SU-DHL-6 (cell line): ENCODE measurements around the gene MCUR1.

Experiments
- H2AFZ ChIP-seq: fragments of 200-600 bp; sonication (generic); 2 replicates; pipeline ENCODE4 v1.6.1; 2014; ENCODE audit warnings: low read depth, mild to moderate bottlenecking, moderate library complexity, mixed read lengths, antibody characterized with exemption, low read length; ENCODE audit not compliant: severe bottlenecking
- H3F3A ChIP-seq: fragments of 200-600 bp; shearing (Covaris generic); 2 replicates; pipeline ENCODE4 v1.6.0; 2016; ENCODE audit warnings: antibody characterized with exemption, mild to moderate bottlenecking; ENCODE audit not compliant: insufficient read depth
- H3K27ac ChIP-seq: fragments of 200-600 bp; sonication (generic); 2 replicates; pipeline ENCODE4 v1.5.1; 2016; ENCODE audit warnings: low read depth, mild to moderate bottlenecking, low read length, moderate library complexity, mixed read lengths
- H3K27me3 ChIP-seq: fragments of 200-600 bp; sonication (generic), shearing (Covaris generic); 2 replicates; pipeline ENCODE4 v1.6.0; 2014; ENCODE audit warnings: mild to moderate bottlenecking, low read length
- H3K36me3 ChIP-seq: fragments of 200-600 bp; sonication (generic); 2 replicates; pipeline ENCODE4 v1.6.1; 2014; ENCODE audit warnings: mild to moderate bottlenecking, low read length, mixed read lengths
- H3K4me2 ChIP-seq: fragments of 300-600, 200-600 bp; shearing (Covaris generic), sonication (generic); 2 replicates; pipeline ENCODE4 v1.6.0; 2014; ENCODE audit warnings: low read length, low read depth, mild to moderate bottlenecking; ENCODE audit not compliant: poor library complexity, severe bottlenecking
- H3K4me3 ChIP-seq: fragments of 200-600 bp; sonication (generic); 2 replicates; pipeline ENCODE4 v1.5.1; 2014; ENCODE audit warnings: antibody characterized with exemption, low read length, mild to moderate bottlenecking, mixed read lengths; ENCODE audit not compliant: insufficient read depth, poor library complexity, severe bottlenecking
- H3K79me2 ChIP-seq: fragments of 200-600 bp; sonication (generic); 2 replicates; pipeline ENCODE4 v1.6.1; 2014; ENCODE audit warnings: mild to moderate bottlenecking, low read length, moderate library complexity; ENCODE audit not compliant: insufficient read depth
- H3K9ac ChIP-seq: fragments of 200-600 bp; sonication (generic); 2 replicates; pipeline ENCODE4 v1.7.0; 2014; ENCODE audit warnings: mild to moderate bottlenecking, low read length
- H3K9me2 ChIP-seq: fragments of 200-600 bp; sonication (generic); replicated peaks from 2 replicates; pipeline ENCODE4 v1.6.1; 2014; ENCODE audit warnings: low read length; ENCODE audit not compliant: insufficient read depth
- H3K9me3 ChIP-seq: fragments of 200-600 bp; sonication (generic); 2 replicates; pipeline ENCODE4 v1.6.1; 2014; ENCODE audit warnings: low read length, mixed read lengths; ENCODE audit not compliant: insufficient read depth
- H4K20me1 ChIP-seq: fragments of 200-600 bp; sonication (generic); 2 replicates; pipeline ENCODE4 v1.6.1; 2014; ENCODE audit warnings: low read depth, mild to moderate bottlenecking, antibody characterized with exemption, low read length, moderate library complexity, mixed read lengths
- EZH2phosphoT487 ChIP-seq: fragments of 200-600 bp; sonication (generic), shearing (Covaris generic); conservative IDR thresholded peaks from 2 replicates; pipeline ENCODE4 v1.6.1; 2018; ENCODE audit warnings: mild to moderate bottlenecking, antibody characterized with exemption, low read length, moderate library complexity, mixed read lengths
- TF ChIP-seq, protein P1 (sequence below): fragments of 200-600 bp; sonication (generic); IDR thresholded peaks from one replicate; pipeline ENCODE4 v1.5.1; 2017; ENCODE audit warnings: antibody characterized with exemption, mild to moderate bottlenecking, low read length, moderate library complexity; ENCODE audit not compliant: insufficient read depth, poor library complexity, severe bottlenecking

Gene MCUR1

DNA sequence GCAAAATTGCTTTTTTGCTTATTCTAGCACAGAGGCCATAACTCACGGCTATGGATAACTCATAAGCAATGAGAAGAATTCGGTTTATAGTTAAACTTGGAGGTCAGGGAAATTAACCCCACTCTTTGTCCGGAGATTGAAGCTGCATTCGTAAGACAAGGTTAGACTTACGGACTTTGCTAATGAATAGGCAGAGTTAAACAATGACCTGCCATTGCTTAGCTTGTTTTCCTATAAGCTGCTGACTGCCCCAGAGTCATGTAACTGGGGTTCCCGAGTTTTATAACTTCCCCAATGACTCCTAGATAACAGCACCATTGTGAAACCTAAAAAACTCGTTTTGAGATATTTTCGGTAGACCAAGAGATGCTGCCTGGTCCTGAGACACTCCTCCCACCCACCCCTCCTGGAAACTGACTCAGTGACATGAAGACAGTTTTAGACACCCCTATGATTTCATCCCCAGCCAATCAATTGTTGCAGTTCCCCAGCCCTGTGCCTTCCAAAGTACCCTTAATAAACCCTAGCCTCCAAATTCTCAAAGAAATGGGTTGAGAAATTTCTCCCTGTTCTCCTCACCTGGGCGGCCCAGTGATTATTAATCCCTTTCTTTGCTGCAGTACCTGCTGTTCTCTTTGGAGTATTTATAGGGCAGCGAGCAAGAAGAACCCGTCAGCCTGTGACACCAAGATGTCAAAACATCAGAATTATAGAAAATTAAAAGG lies 33.1 kb upstream of the MCUR1 start:
- H4K20me1 ChIP-seq = no peaks in the 10 kb centered on the region
- no peaks in the 10 kb centered on the region for H3K9me2 ChIP-seq
- H2AFZ ChIP-seq = no peak overlapping the region
- H3F3A ChIP-seq = no peaks in the 10 kb centered on the region
- H3K4me2 ChIP-seq = no peak overlapping the region
- H3K36me3 ChIP-seq = no peaks in the 10 kb centered on the region
- no peak for TF ChIP-seq EZH2phosphoT487
- no peak overlapping the region for H3K27ac ChIP-seq
- no peaks in the 10 kb centered on the region for H3K9me3 ChIP-seq
- H3K9ac ChIP-seq = no peak overlapping the region
- H3K4me3 ChIP-seq = no peak overlapping the region
- no peaks in the 10 kb centered on the region for H3K27me3 ChIP-seq
- no peaks in the 10 kb centered on the region for H3K79me2 ChIP-seq

DNA sequence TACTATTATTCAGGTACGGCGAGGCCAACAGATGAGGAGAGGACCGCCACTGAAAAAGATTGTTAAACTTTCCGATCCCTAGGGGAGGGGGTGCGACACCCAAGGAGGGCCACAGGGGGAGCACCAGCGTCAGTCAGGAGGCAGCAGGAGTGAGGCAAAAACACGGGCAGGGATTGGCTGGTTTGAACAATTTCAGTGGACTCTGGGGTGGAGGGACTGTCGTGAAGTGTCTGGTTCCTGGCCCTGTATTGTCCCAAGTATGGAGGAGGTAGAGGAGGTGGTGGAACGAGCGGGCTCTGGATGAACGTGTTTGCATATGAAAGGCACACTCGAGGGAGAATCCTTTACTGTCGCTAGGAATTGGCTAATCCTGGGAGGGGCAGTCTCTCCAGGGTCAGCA lies 32.5 kb upstream of the MCUR1 start:
- Histone ChIP-seq H4K20me1 (no peaks in the 10 kb centered on the region), H3K9ac (no peak overlapping the region), H3K9me2 (no peaks in the 10 kb centered on the region), H3K27ac (no peak overlapping the region), H3K36me3 (no peaks in the 10 kb centered on the region), H3K79me2 (no peaks in the 10 kb centered on the region), H3K4me3 (no peak overlapping the region), H3F3A (no peaks in the 10 kb centered on the region), H2AFZ (no peak overlapping the region), H3K27me3 (no peaks in the 10 kb centered on the region), H3K9me3 (no peaks in the 10 kb centered on the region), H3K4me2 (no peak overlapping the region)
- TF ChIP-seq, protein P1, sequence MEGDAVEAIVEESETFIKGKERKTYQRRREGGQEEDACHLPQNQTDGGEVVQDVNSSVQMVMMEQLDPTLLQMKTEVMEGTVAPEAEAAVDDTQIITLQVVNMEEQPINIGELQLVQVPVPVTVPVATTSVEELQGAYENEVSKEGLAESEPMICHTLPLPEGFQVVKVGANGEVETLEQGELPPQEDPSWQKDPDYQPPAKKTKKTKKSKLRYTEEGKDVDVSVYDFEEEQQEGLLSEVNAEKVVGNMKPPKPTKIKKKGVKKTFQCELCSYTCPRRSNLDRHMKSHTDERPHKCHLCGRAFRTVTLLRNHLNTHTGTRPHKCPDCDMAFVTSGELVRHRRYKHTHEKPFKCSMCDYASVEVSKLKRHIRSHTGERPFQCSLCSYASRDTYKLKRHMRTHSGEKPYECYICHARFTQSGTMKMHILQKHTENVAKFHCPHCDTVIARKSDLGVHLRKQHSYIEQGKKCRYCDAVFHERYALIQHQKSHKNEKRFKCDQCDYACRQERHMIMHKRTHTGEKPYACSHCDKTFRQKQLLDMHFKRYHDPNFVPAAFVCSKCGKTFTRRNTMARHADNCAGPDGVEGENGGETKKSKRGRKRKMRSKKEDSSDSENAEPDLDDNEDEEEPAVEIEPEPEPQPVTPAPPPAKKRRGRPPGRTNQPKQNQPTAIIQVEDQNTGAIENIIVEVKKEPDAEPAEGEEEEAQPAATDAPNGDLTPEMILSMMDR = no peak
- TF ChIP-seq EZH2phosphoT487 = no peak

DNA sequence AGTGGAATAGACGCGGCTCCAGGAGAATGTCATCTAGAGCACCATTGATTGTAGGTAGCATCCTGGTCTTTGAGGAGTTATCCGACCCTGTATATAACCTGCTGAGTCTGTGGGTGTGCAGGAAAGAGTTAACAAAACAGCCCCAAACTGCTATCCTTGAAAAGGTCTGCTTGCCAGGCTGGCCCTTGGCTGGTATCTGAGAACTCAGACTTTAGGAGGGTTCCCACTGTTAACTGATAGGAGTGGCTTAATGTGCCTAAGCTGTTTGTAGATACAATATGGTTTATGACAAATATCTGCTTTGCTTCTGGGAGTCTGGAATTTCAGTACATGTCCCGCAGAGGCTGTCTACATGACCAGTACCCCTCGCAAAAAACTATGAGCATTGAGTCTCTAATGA lies 27.6 kb upstream of the MCUR1 start:
- Histone ChIP-seq H3K27ac (no peak overlapping the region), H3K9ac (no peak overlapping the region), H3K4me2 (no peak overlapping the region), H3K9me2 (no peaks in the 10 kb centered on the region), H2AFZ (no peak overlapping the region), H3K27me3 (no peaks in the 10 kb centered on the region), H3K9me3 (no peaks in the 10 kb centered on the region), H3K36me3 (no peaks in the 10 kb centered on the region), H3F3A (no peaks in the 10 kb centered on the region), H3K4me3 (no peak overlapping the region), H4K20me1 (no peaks in the 10 kb centered on the region), H3K79me2 (no peaks in the 10 kb centered on the region)
- no peak for TF ChIP-seq EZH2phosphoT487
- TF ChIP-seq, protein P1 = no peak

DNA sequence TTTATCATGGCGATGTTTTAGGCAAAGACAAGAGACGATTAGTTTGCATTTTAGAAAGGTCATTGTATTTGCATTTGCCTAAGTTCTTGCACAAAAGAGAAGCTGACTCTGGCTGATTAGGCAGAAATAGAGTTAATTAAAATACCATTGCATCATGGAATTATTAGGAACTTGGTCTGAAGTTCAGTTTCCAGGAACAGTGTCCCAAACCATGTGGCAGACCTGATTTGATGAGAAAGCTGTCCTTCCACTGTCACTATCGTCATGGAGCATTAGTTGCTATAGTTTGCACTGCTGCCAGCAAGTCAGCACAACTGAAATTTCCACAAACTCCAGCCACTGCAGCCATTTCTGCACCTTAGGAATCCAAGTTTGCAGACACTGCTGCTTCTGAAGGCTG lies 24.3 kb upstream of the MCUR1 start:
- H3K4me2 ChIP-seq = no peak overlapping the region
- H2AFZ ChIP-seq = no peak overlapping the region
- no peak overlapping the region for H3K4me3 ChIP-seq
- TF ChIP-seq EZH2phosphoT487 = no peak
- TF ChIP-seq, protein P1 = no peak
- no peaks in the 10 kb centered on the region for H3K27me3 ChIP-seq
- no peaks in the 10 kb centered on the region for H3F3A ChIP-seq
- H3K27ac ChIP-seq = no peak overlapping the region
- H3K79me2 ChIP-seq = no peaks in the 10 kb centered on the region
- H3K9me2 ChIP-seq = no peaks in the 10 kb centered on the region
- H3K9me3 ChIP-seq = no peaks in the 10 kb centered on the region
- H4K20me1 ChIP-seq = no peaks in the 10 kb centered on the region
- no peaks in the 10 kb centered on the region for H3K36me3 ChIP-seq
- no peak overlapping the region for H3K9ac ChIP-seq
